K562 (cell line): ENCODE data around the gene GRB2. TPM values are rescaled to one million over a fixed set of nuclear protein-coding genes. Genes with fewer than 3 reads are reported as not detected.

Experiments used
- CSDE1 ChIP-seq, 2 experiments: fragments of 450-650 bp; IDR thresholded peaks; 2 replicates each; pipeline ENCODE4 v1.6.1; 2016; ENCODE audit warnings: mild to moderate bottlenecking in 1 of 2
- E2F6 ChIP-seq, 2 experiments: IDR thresholded peaks; 2 replicates each; pipeline ENCODE4 v1.6.1; 2011; ENCODE audit warnings: borderline replicate concordance in 1 of 2, control low read depth in 1 of 2, low read depth in 1 of 2, low read length in 1 of 2, mild to moderate bottlenecking in 1 of 2, mixed read lengths in 1 of 2, moderate library complexity in 1 of 2; ENCODE audit not compliant: insufficient read depth in 1 of 2, insufficient read length in 1 of 2, poor library complexity in 1 of 2, severe bottlenecking in 1 of 2; ENCODE audit errors: extremely low read depth in 1 of 2
- FOXM1 ChIP-seq, 2 experiments: fragments of 450-650 bp in 1 of 2; sonication (generic) in 1 of 2; formaldehyde crosslinking in 1 of 2; IDR thresholded peaks; 2 replicates each; pipeline versions ENCODE4 v1.6.1 to v1.9.0; 2017 to 2022; ENCODE audit warnings: low read depth in 2 of 2, mild to moderate bottlenecking in 2 of 2, missing genetic modification reagents in 1 of 2, moderate library complexity in 1 of 2
- HDGF ChIP-seq: fragments of 450-650 bp; IDR thresholded peaks from 2 replicates; pipeline ENCODE4 v1.6.1; 2016
- HSF4 ChIP-seq: fragments of 250-450 bp; sonication (Bioruptor Pico); IDR thresholded peaks from 2 replicates; pipeline ENCODE4 v2.1.2; 2022; ENCODE audit warnings: mild to moderate bottlenecking, moderate library complexity, borderline replicate concordance
- MTA1 ChIP-seq: fragments of 450-650 bp; IDR thresholded peaks from 2 replicates; pipeline ENCODE4 v1.6.1; 2017; ENCODE audit warnings: borderline replicate concordance
- MXD1 ChIP-seq: fragments of 250-450 bp; sonication (Bioruptor Pico); IDR thresholded peaks from 2 replicates; pipeline ENCODE4 v1.8.0; 2021; ENCODE audit warnings: borderline replicate concordance, mild to moderate bottlenecking, moderate library complexity; ENCODE audit not compliant: poor library complexity, severe bottlenecking
- NCOA4 ChIP-seq: fragments of 450-650 bp; IDR thresholded peaks from 2 replicates; pipeline ENCODE4 v1.6.1; 2018; ENCODE audit warnings: mild to moderate bottlenecking; ENCODE audit not compliant: partially characterized antibody
- PCBP1 ChIP-seq: fragments of 200-400 bp; formaldehyde crosslinking; IDR thresholded peaks from 2 replicates; pipeline ENCODE4 v1.6.1; 2018; ENCODE audit warnings: mild to moderate bottlenecking, low read depth, low read length; ENCODE audit not compliant: poor library complexity, severe bottlenecking
- RFX7 ChIP-seq: fragments of 250-450 bp; sonication (Bioruptor Pico); IDR thresholded peaks from 2 replicates; pipeline ENCODE4 v1.5.1; 2021; ENCODE audit warnings: mild to moderate bottlenecking
- TAF1 ChIP-seq: IDR thresholded peaks from 2 replicates; pipeline ENCODE4 v1.6.1; 2011; ENCODE audit warnings: mild to moderate bottlenecking, low read length, moderate library complexity; ENCODE audit not compliant: insufficient read depth, control insufficient read depth, severe bottlenecking; ENCODE audit errors: extremely low read depth
- TAF9B ChIP-seq: fragments of 450-650 bp; IDR thresholded peaks from 2 replicates; pipeline ENCODE4 v1.6.1; 2018; ENCODE audit warnings: mild to moderate bottlenecking; ENCODE audit not compliant: partially characterized antibody
- TEAD1 ChIP-seq, 2 experiments: fragments of 450-650 bp in 1 of 2; sonication (generic) in 1 of 2; formaldehyde crosslinking; IDR thresholded peaks; 2 replicates each; pipeline versions ENCODE4 v1.4.0 to v1.8.0; 2020 to 2022; ENCODE audit warnings: mild to moderate bottlenecking in 2 of 2, missing genetic modification reagents in 1 of 2
- TFE3 ChIP-seq: fragments of 450-650 bp; formaldehyde crosslinking; IDR thresholded peaks from 2 replicates; pipeline ENCODE4 v1.4.0; 2020; ENCODE audit warnings: mild to moderate bottlenecking, mixed read lengths
- ZMIZ1 ChIP-seq, 2 experiments: fragments of 150-350 bp in 1 of 2; IDR thresholded peaks; 2 replicates each; pipeline ENCODE4 v1.6.1; 2012 to 2016; ENCODE audit warnings: low read depth in 2 of 2, low read length in 2 of 2, mild to moderate bottlenecking in 1 of 2, moderate library complexity in 1 of 2
- ZNF277 ChIP-seq: fragments of 250-450 bp; sonication (Bioruptor Pico); IDR thresholded peaks from 2 replicates; pipeline ENCODE4 v1.8.0; 2022; ENCODE audit warnings: inconsistent platforms, mild to moderate bottlenecking, moderate library complexity, borderline replicate concordance
- ZNF311 ChIP-seq: fragments of 250-450 bp; sonication (Bioruptor Pico); IDR thresholded peaks from 2 replicates; pipeline ENCODE4 v1.4.0; 2020; ENCODE audit warnings: mild to moderate bottlenecking, moderate library complexity
- polyA plus RNA-seq, 8 experiments: library from polyadenylated mRNA; depleted of rRNA in 4 of 8; stranded (reverse) in 5 of 8; unstranded in 3 of 8; fragments of >200 nt; fragmentation: Nextera tagmentation in 2 of 8; fragmentation: Illumina TruSeq in 1 of 8; extraction: Ambion mirVana in 2 of 8; extraction: Trizol in 1 of 8; gene quantifications; 2 replicates each; pipeline versions ENCODE4 v1.2.1 to v1.2.3, GENCODE V29; 2011 to 2014; ENCODE audit warnings: inconsistent platforms in 1 of 8, missing spikeins in 1 of 8
- total RNA-seq, 7 experiments: library from RNA; depleted of rRNA in 6 of 7; stranded (reverse); fragments of >200 nt in 6 of 7; fragmentation: Illumina TruSeq in 2 of 7; extraction: Trizol in 2 of 7; gene quantifications; 2 replicates each; pipeline versions ENCODE4 v1.2.1 to v1.2.3, GENCODE V29; 2011 to 2021; ENCODE audit warnings: low replicate concordance in 1 of 7

Gene GRB2
- total and polyA plus RNA-seq, 9 of the 15 experiments (the other 6 are each of a cell fraction or from before 2014, with no cell fraction given): 57.2 to 136 (median 84.8) TPM

- TF ChIP-seq E2F6 (IDR thresholded peaks at IDR 0.05; ENCODE audit: borderline replicate concordance in 1 of 2, extremely low read depth in 1 of 2, insufficient read depth in 1 of 2, insufficient read length in 1 of 2, low read depth in 1 of 2, low read length in 1 of 2, poor library complexity in 1 of 2, severe bottlenecking in 1 of 2) (peak in 1 of 2 experiments; percentile 25), TAF1 (peak; percentile 56), NCOA4 (no peak), PCBP1 (no peak), TEAD1 (CRISPR knock-in tag; IDR thresholded peaks at IDR 0.05) (no peak), MXD1 (CRISPR knock-in tag) (no peak), ZMIZ1 (IDR thresholded peaks at IDR 0.05; ENCODE audit: low read depth in 2 of 2, low read length in 2 of 2) (peak in 1 of 2 experiments; percentile 56; a peak in 1 of 4 replicates), RFX7 (CRISPR knock-in tag) (no peak), HSF4 (CRISPR knock-in tag) (no peak), CSDE1 (IDR thresholded peaks at IDR 0.05) (no peak), ZNF311 (CRISPR knock-in tag) (no peak), ZNF277 (no peak), MTA1 (no peak; the same call in 1 of the 2 replicates), HDGF (no peak), FOXM1 (IDR thresholded peaks at IDR 0.05; ENCODE audit: low read depth) (peak; percentile 60), FOXM1 (CRISPR knock-in tag; IDR thresholded peaks at IDR 0.05; ENCODE audit: low read depth) (no peak), TFE3 (CRISPR knock-in tag) (no peak), TAF9B (no peak)
These were observed 11.8 kb downstream of the GRB2 start (continued) for GRCh38 chr17:75393523-75394331.
